ENCODE results near the gene RUNX1. TPM values are rescaled to one million over a fixed set of nuclear protein-coding genes. Genes with fewer than 3 reads are reported as not detected.

The RUNX1 gene
- total RNA-seq, 2 donors from 2014 or later = 23.0 to 25.8 TPM

DNA sequence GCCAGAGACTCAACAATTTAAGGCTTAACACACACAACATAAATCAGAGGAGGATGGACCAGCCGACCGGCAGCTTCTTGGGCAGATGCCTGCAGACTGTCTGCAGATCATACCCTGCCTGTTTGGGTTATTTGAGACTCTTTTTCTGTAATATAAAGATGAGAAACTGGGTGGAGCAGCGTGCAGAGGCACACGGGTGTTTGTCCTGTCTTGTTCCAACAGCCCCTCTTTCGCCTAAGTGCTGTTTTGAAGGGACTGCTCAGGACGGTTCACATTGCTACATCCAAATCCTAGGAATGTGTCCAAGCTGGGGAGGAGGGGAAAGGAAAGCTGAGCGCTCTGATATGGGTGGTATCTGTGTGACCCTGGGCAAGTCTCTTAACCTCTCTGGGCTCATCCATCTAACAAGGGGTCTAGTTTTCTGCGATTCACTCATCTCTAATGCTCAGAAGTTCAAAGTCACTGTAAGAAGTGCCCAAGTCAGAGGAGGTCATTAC, 230.4 kb downstream of the RUNX1 start:
- no peaks in the 10 kb centered on the region for H3K36me3 ChIP-seq
- no peaks in the 10 kb centered on the region for H3K4me1 ChIP-seq (replicated peaks)
- 29% methylated on average over 8 of the region's 8 CpGs for WGBS

DNA sequence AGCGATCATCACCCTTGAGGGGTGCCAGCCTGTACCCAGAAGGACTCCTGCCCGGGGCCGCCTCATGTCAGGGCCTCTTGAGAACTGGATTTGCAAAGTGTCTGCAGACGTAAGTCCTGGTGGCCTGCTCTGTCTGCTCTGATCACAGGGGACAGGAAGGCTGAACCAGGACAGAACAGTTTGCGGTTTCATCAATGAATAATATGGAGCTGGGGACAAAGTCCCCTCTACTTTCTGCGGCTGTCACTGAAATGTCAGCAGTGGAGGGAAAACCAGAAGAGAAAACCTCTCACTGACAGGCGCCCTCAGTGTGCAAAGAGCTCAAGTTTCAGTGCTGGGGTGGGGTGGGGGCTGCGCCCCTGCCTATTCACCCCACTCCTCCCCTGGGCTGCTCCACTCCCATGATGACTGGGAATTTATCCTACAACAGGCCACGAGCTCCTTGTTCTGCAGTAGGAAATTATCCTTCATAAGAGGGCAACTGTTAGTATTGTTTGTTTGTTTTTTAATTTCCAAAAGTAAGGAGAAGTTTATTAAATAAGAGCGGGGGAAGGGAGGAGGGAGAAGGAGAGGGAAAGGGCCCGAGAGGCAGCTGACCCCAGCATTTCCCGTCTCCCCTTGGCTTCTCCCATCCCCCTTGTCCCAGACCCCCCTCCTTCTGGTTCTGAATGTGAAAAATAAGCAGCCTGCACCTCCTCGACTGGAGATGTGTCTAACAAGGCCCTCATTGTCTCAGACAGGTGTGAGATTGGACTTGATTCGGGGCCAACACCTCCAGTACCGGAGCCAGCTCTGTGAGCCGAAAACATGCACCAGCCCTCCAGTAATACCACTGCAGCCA, 231.1 kb downstream of the RUNX1 start:
- H3K4me1 ChIP-seq (replicated peaks) = no peaks in the 10 kb centered on the region
- no peak for DNase-seq (ENCODE audit: low spot score)
- intact Hi-C loops (cut with DNase I) = no loop called here
- no peaks in the 10 kb centered on the region for H3K9me3 ChIP-seq
- 58% methylated on average over 15 of the region's 16 CpGs for WGBS
- no peak overlapping the region for H3K4me3 ChIP-seq
- no peak overlapping the region for H3K27ac ChIP-seq
- H3K36me3 ChIP-seq = no peaks in the 10 kb centered on the region
- TF ChIP-seq, protein P1, sequence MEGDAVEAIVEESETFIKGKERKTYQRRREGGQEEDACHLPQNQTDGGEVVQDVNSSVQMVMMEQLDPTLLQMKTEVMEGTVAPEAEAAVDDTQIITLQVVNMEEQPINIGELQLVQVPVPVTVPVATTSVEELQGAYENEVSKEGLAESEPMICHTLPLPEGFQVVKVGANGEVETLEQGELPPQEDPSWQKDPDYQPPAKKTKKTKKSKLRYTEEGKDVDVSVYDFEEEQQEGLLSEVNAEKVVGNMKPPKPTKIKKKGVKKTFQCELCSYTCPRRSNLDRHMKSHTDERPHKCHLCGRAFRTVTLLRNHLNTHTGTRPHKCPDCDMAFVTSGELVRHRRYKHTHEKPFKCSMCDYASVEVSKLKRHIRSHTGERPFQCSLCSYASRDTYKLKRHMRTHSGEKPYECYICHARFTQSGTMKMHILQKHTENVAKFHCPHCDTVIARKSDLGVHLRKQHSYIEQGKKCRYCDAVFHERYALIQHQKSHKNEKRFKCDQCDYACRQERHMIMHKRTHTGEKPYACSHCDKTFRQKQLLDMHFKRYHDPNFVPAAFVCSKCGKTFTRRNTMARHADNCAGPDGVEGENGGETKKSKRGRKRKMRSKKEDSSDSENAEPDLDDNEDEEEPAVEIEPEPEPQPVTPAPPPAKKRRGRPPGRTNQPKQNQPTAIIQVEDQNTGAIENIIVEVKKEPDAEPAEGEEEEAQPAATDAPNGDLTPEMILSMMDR (IDR thresholded peaks at IDR 0.05) = no peak
- TF ChIP-seq POLR2AphosphoS5 (IDR thresholded peaks at IDR 0.05) (no peak), POLR2A (IDR thresholded peaks at IDR 0.05) (no peak)
- no peaks in the 10 kb centered on the region for H3K27me3 ChIP-seq (replicated peaks; ENCODE audit: insufficient read depth)

More for the DNA sequence above, 230.4 kb downstream of the RUNX1 start:
- Histone ChIP-seq H3K27me3 (replicated peaks; ENCODE audit: insufficient read depth) (no peaks in the 10 kb centered on the region), H3K27ac (peak overlapping the region in 1 of 2 donors; percentile 25), H3K9me3 (no peaks in the 10 kb centered on the region), H3K4me3 (no peak overlapping the region)
- intact Hi-C loops (cut with DNase I) = no loop called here
- DNase-seq (ENCODE audit: low spot score) = peak; percentile 72
- TF ChIP-seq POLR2A (IDR thresholded peaks at IDR 0.05) (no peak), POLR2AphosphoS5 (IDR thresholded peaks at IDR 0.05) (peak; percentile 68)

DNA sequence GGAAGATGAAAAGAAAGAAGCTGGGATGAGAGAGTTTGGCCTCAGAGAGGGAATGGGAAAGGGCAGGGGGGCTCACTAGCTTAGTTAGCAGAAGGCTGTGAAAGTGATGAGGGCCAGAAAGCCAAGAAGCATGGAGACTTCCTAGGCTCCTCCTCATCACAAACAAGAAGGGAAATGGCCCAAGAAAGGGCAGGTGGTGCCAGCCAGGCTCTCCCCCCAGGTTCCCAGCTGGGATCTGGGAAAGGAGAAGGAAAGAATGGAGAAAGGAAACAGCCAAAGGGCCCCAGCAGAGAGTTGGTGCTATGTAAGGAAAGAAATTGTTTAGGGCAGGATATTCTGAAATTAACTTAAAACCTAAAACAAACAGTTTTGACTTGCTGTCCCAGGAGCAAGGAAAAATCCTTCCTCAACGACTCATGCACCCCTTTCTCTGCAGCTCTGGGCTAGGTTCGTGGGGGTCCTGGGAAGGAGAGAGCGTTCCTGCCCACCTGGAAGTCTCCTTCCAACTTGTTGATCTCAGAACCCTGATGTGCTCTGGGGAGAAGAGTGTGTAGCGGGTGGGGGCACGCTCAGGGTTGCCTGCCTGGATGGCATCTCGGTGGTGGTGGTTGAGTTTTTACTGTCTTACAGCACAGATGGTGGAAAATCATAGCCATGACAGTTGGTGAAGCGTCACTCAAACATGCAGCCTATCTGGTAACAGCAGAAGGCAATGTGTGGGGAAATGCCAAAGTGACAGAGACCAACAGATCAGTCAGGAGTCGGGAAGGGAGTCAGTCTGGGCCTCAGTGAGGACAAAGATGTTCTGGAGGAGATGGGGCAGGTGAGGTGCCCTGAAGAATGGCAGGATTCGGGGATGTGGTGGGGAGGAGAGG, 233.0 kb downstream of the RUNX1 start:
- TF ChIP-seq POLR2AphosphoS5 (IDR thresholded peaks at IDR 0.05) (no peak), POLR2A (IDR thresholded peaks at IDR 0.05) (no peak)
- TF ChIP-seq, protein P1 (IDR thresholded peaks at IDR 0.05) = no peak
- Histone ChIP-seq H3K4me1 (replicated peaks) (no peaks in the 10 kb centered on the region), H3K27me3 (replicated peaks; ENCODE audit: insufficient read depth) (no peaks in the 10 kb centered on the region), H3K4me3 (no peak overlapping the region), H3K9me3 (no peaks in the 10 kb centered on the region), H3K27ac (no peak overlapping the region), H3K36me3 (no peaks in the 10 kb centered on the region)
- DNase-seq (ENCODE audit: low spot score) = no peak
- 94% methylated on average over 9 of the region's 9 CpGs for WGBS
- intact Hi-C loops (cut with DNase I) = no loop called here

DNA sequence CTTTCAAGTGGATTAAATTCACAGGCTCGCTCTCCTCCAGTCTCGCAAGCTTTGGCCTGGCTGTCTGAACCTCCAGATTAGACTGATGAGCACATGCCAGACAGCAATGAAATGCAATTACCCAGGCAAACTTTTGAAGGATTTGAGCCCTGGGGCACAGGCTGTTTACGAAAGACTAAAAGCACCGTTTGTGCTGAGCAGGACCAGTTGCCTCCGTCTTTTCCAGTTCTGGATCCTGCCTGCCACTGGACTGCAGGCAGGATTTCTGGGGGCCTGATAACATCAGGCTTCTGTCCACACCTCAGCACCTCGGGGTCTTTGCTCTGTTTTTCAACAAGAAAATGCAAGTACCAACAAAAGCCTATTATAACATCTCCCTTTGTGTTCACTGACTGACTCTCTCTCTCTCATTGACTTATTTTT, 234.6 kb downstream of the RUNX1 start:
- H3K27me3 ChIP-seq (replicated peaks; ENCODE audit: insufficient read depth) = no peaks in the 10 kb centered on the region
- intact Hi-C loops (cut with DNase I) = no loop called here
- no peak for TF ChIP-seq POLR2A (IDR thresholded peaks at IDR 0.05)
- no peak for TF ChIP-seq POLR2AphosphoS5 (IDR thresholded peaks at IDR 0.05)
- H3K9me3 ChIP-seq = no peaks in the 10 kb centered on the region
- no peak overlapping the region for H3K27ac ChIP-seq
- H3K4me3 ChIP-seq = no peak overlapping the region
- 63% methylated on average over 6 of the region's 6 CpGs for WGBS
- no peak for DNase-seq (ENCODE audit: low spot score)
- no peaks in the 10 kb centered on the region for H3K36me3 ChIP-seq
- no peaks in the 10 kb centered on the region for H3K4me1 ChIP-seq (replicated peaks)

DNA sequence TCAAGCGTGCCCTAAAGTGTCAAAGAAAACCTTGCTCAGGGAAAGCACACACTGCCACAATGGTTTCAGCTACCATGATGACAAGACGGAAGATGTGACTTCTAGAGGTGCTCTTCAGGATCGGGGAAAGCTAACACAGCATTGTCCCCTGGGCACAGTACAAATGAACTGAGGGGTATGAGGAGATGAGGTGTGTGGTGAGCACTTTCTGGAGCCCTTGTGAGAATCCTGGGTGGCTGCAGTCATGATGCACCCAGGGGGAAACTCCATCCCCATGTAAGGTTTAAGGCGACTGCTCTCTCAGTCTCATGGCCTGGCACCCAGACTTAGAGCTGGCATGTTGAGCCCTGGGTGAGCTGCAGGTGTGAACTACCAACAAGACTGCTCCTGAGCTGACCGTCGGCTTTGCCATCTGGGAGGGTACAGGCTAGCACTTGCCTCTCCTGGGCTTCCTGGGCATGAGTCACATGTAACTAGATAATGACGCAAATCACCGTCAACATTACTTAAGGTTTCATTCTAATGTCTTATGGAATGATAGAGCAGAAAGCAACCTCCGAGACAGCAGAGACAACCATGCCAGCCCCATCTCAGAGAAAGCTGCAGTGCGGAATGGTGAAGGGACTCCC, 235.7 kb downstream of the RUNX1 start:
- H3K9me3 ChIP-seq = no peaks in the 10 kb centered on the region
- no peaks in the 10 kb centered on the region for H3K27me3 ChIP-seq (replicated peaks; ENCODE audit: insufficient read depth)
- no peak overlapping the region for H3K27ac ChIP-seq
- WGBS = 70% methylated on average over 10 of the region's 10 CpGs
- no peaks in the 10 kb centered on the region for H3K4me1 ChIP-seq (replicated peaks)
- H3K36me3 ChIP-seq = no peaks in the 10 kb centered on the region
- TF ChIP-seq POLR2A (IDR thresholded peaks at IDR 0.05) = peak; percentile 62
- peak; percentile 52 for TF ChIP-seq POLR2AphosphoS5 (IDR thresholded peaks at IDR 0.05)
- TF ChIP-seq, protein P1 (IDR thresholded peaks at IDR 0.05) = no peak
- H3K4me3 ChIP-seq = no peak overlapping the region
- intact Hi-C loops (cut with DNase I) = no loop called here
- peak; percentile 38 for DNase-seq (ENCODE audit: low spot score)
